HFF-Myc (cell line): ENCODE measurements around the gene PRELID1.
"Not testable (repeated sequence)": the region's sequence is repeated elsewhere in the genome, so short reads cannot be mapped to it uniquely, and the experiment has no call there.

ENCODE experiments used
- DNase-seq: peaks from one replicate; pipeline ENCODE4 v3.0.0-alpha.2; 2011; ENCODE audit warnings: low read depth; ENCODE audit errors: extremely low read depth
- H3K4me3 ChIP-seq: replicated peaks from 2 replicates; pipeline ENCODE4 v1.5.1; 2011; ENCODE audit warnings: low read depth, mild to moderate bottlenecking, control low read depth, low read length
- TF ChIP-seq, protein P1 (sequence below): IDR thresholded peaks from 2 replicates; pipeline ENCODE4 v1.5.1; 2012; ENCODE audit warnings: mild to moderate bottlenecking, low read depth, low read length, control low read depth; ENCODE audit errors: missing control alignments

Gene PRELID1

DNA sequence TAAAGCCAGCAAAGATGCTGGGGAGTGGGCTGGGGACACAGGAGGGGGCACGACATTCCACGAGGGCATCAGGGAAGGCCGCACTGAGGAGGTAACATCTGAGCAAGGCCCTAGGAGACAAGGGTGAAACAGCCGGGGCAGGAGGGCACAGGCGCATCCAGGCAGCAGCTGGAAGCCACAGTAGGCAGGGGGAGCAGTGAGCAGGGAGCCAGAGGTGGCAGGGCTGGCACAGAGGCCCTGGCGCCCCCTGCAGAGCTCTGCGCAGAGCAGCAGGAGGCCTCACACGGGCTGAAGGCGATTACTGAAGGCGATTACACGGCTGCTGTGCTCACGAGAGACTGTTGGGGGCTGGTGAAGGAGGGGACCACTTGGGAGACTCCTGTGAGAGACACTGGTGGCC is 32.5 kb downstream of the PRELID1 start:
- no peak for DNase-seq
- TF ChIP-seq, protein P1, sequence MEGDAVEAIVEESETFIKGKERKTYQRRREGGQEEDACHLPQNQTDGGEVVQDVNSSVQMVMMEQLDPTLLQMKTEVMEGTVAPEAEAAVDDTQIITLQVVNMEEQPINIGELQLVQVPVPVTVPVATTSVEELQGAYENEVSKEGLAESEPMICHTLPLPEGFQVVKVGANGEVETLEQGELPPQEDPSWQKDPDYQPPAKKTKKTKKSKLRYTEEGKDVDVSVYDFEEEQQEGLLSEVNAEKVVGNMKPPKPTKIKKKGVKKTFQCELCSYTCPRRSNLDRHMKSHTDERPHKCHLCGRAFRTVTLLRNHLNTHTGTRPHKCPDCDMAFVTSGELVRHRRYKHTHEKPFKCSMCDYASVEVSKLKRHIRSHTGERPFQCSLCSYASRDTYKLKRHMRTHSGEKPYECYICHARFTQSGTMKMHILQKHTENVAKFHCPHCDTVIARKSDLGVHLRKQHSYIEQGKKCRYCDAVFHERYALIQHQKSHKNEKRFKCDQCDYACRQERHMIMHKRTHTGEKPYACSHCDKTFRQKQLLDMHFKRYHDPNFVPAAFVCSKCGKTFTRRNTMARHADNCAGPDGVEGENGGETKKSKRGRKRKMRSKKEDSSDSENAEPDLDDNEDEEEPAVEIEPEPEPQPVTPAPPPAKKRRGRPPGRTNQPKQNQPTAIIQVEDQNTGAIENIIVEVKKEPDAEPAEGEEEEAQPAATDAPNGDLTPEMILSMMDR: peak; percentile 50
- no peak overlapping the region for H3K4me3 ChIP-seq

- DNase-seq: no peak
- no peak overlapping the region for H3K4me3 ChIP-seq
- TF ChIP-seq, protein P1: no peak
Observed at GRCh38 chr5:177336603-177337494, 33.2 kb downstream of the PRELID1 start.

DNA sequence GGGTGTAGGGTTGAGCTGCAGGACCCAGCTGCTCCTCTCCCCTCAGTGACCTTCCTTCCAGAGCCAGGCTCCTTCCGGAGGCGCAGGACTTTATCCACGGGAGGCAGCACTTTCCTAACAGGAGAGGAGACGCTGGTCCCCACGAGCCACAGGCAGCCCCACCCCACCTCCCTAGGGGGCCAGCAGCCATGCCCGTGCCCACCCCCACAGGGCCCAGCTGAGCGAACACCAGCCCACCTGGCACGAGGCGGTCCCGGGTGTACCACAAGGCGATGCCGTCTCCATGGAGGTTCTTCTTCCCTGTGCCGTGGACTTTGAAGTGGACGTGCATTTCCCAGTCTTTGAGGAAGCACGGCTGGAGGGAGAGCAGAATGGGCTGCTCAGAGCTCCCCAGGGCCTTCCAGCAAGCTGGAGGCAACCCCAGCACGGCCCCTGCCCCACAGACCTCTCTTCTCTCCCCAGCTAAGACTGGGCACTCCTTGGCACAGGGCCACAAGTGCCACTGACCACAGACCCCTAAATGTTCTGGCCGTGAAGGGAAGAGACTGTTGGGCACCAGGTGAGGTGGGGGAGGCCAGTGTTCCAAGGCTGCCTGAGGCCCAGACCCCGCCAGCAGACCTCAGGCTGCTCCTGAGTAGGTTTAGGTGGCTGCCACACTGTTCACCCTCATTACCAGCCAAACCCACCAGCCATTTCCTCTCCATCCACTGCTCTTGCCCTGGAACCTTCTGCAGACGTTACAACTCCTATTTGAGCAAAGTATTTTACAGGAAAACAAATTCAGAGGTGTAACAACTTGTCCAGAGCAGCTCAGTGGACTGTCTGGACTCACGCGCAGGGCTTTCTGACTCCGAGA is 34.9 kb downstream of the PRELID1 start:
- no peak for DNase-seq
- no peak overlapping the region for H3K4me3 ChIP-seq
- TF ChIP-seq, protein P1: no peak

DNA sequence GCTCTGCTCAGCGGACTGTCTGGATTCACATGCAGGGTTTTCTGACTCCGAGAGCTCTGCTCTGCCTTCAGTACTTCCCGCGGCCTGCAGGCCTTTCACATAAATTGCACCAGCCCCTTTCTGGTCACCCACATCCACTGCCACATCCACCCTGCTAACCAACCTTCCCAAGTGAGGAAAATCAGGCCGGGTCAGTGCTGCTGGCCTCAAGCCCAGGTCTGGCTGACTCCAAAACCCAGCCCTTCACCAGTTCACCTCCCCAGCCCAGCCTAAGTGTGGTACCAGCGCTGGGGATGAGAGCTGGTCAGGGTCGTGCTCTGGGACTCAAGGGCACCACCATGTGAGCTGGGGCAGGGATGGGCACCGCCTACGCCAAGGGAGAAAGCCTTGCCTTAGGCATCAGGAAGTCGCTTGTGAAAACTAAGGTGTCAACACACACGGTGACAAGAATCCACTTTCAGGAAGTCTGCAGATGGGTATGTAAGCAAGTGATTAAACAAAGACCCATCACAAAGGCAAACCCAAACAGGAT is 35.6 kb downstream of the PRELID1 start:
- H3K4me3 ChIP-seq: no peak overlapping the region
- TF ChIP-seq, protein P1: no peak
- DNase-seq: no peak

DNA sequence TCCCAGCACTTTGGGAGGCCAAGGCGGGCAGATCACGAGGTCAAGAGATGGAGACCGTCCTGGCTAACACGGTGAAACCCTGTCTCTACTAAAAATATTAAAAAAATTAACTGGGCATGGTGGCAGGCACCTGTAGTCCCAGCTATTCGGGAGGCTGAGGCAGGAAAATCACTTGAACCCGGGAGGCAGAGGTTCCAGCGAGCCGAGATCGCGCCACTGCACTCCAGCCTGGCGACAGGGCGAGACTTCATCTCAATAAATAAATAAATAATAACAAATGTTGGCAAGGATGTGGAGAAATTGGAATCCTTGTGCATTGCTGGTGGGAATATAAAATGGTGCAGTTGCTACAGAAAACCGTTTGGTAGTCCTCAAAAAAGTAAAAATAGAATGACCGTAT is 39.4 kb downstream of the PRELID1 start:
- DNase-seq: not testable (repeated sequence)

GRCh38 chr5:177343777-177344176 is 40.2 kb downstream of the PRELID1 start:
- no peak overlapping the region for H3K4me3 ChIP-seq
- TF ChIP-seq, protein P1: no peak
- no peak for DNase-seq

More for the DNA sequence above, 39.4 kb downstream of the PRELID1 start:
- not testable (repeated sequence) for H3K4me3 ChIP-seq

- no peak overlapping the region for H3K4me3 ChIP-seq
- TF ChIP-seq, protein P1: no peak
- DNase-seq: no peak
Observed at GRCh38 chr5:177344891-177345290, 41.3 kb downstream of the PRELID1 start.
